ENCODE measurements around the gene HINFP. TPM values are rescaled to one million over a fixed set of nuclear protein-coding genes. Genes with fewer than 3 reads are reported as not detected.

HINFP gene
- total and polyA plus RNA-seq, 9 of the 15 experiments (the other 6 are each of a cell fraction or from before 2014, with no cell fraction given): 13.8 to 34.1 (median 22.5) TPM

DNA sequence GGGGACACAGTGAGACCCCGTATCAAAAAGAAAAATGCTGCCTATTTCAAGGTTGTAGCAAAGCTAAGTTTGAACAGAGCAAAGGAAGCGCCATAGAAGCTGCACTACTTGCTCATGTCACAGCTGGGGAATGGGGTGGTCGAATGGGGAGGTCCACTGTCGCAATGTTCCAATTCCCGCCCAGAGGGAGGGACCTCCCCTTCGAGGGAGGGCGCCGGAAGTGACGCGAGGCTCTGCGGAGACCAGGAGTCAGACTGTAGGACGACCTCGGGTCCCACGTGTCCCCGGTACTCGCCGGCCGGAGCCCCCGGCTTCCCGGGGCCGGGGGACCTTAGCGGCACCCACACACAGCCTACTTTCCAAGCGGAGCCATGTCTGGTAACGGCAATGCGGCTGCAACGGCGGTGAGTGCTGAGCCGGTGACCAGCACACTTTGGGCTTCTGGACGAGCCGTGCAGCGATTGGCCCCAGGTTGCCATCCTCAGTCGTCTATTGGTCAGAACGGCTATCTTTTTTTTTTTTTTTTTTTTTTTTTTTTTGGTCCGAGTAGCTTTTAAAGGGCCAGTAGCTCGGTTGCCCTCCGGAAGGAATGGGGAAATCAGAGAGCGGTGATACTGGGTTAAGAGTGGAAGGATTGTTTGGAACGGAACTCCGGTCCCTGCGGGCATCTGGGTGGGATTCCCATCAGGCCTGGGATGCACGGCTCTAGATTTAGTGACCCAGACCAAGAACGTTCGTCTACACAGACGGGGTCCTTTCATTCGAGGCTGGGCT lies 36.5 kb upstream of the HINFP start, which contains the start of gene HMBS (continued):
- TF ChIP-seq POU5F1 (IDR thresholded peaks at IDR 0.05; ENCODE audit: borderline replicate concordance, low read depth, low read length, partially characterized antibody): no peak
- TF ChIP-seq GABPB2 (CRISPR knock-in tag; conservative IDR thresholded peaks at IDR 0.05): no peak
- no peak for TF ChIP-seq ZNF445 (CRISPR knock-in tag; IDR thresholded peaks at IDR 0.05; ENCODE audit: low read depth)
- TF ChIP-seq, protein P1, sequence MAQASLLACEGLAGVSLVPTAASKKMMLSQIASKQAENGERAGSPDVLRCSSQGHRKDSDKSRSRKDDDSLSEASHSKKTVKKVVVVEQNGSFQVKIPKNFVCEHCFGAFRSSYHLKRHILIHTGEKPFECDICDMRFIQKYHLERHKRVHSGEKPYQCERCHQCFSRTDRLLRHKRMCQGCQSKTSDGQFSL (CRISPR knock-in tag; IDR thresholded peaks at IDR 0.05): no peak
- TF ChIP-seq, protein P1 (tag; IDR thresholded peaks at IDR 0.05): no peak
- no peak for TF ChIP-seq ZNF184 (CRISPR knock-in tag; IDR thresholded peaks at IDR 0.05)
- no peak for TF ChIP-seq MTF1 (CRISPR knock-in tag; IDR thresholded peaks at IDR 0.05; ENCODE audit: borderline replicate concordance)
- no peak for TF ChIP-seq PCBP1 (IDR thresholded peaks at IDR 0.05; ENCODE audit: low read depth, low read length, poor library complexity, severe bottlenecking)
- no peak for TF ChIP-seq PRPF4 (IDR thresholded peaks at IDR 0.05; ENCODE audit: insufficient read depth, low read depth, low read length, poor library complexity, severe bottlenecking)
- no peak for TF ChIP-seq COPS2 (conservative IDR thresholded peaks at IDR 0.05)
- no peak for TF ChIP-seq TCFL5 (CRISPR knock-in tag; conservative IDR thresholded peaks at IDR 0.05)
- TF ChIP-seq MYBL2 (IDR thresholded peaks at IDR 0.05; ENCODE audit: low read depth): no peak
- no peak for TF ChIP-seq MYBL2 (CRISPR knock-in tag; IDR thresholded peaks at IDR 0.05; ENCODE audit: borderline replicate concordance)
- no peak for TF ChIP-seq BCOR (IDR thresholded peaks at IDR 0.05)
- no peak for TF ChIP-seq SLC30A9 (CRISPR knock-in tag; IDR thresholded peaks at IDR 0.05)
- TF ChIP-seq C11orf30 (IDR thresholded peaks at IDR 0.05; ENCODE audit: low read depth): peak; percentile 64
- no peak for TF ChIP-seq CAMTA2 (CRISPR knock-in tag; conservative IDR thresholded peaks at IDR 0.05)
- TF ChIP-seq, protein P2, sequence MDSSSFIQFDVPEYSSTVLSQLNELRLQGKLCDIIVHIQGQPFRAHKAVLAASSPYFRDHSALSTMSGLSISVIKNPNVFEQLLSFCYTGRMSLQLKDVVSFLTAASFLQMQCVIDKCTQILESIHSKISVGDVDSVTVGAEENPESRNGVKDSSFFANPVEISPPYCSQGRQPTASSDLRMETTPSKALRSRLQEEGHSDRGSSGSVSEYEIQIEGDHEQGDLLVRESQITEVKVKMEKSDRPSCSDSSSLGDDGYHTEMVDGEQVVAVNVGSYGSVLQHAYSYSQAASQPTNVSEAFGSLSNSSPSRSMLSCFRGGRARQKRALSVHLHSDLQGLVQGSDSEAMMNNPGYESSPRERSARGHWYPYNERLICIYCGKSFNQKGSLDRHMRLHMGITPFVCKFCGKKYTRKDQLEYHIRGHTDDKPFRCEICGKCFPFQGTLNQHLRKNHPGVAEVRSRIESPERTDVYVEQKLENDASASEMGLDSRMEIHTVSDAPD (CRISPR knock-in tag; IDR thresholded peaks at IDR 0.05): no peak
- no peak for TF ChIP-seq ZNF561 (CRISPR knock-in tag; conservative IDR thresholded peaks at IDR 0.05)
- peak; percentile 10; the same call in 1 of the 2 replicates for TF ChIP-seq ETV5 (CRISPR knock-in tag; IDR thresholded peaks at IDR 0.05; ENCODE audit: low read depth)
- TF ChIP-seq IFI16 (CRISPR knock-in tag; IDR thresholded peaks at IDR 0.05): no peak
- TF ChIP-seq, protein P3, sequence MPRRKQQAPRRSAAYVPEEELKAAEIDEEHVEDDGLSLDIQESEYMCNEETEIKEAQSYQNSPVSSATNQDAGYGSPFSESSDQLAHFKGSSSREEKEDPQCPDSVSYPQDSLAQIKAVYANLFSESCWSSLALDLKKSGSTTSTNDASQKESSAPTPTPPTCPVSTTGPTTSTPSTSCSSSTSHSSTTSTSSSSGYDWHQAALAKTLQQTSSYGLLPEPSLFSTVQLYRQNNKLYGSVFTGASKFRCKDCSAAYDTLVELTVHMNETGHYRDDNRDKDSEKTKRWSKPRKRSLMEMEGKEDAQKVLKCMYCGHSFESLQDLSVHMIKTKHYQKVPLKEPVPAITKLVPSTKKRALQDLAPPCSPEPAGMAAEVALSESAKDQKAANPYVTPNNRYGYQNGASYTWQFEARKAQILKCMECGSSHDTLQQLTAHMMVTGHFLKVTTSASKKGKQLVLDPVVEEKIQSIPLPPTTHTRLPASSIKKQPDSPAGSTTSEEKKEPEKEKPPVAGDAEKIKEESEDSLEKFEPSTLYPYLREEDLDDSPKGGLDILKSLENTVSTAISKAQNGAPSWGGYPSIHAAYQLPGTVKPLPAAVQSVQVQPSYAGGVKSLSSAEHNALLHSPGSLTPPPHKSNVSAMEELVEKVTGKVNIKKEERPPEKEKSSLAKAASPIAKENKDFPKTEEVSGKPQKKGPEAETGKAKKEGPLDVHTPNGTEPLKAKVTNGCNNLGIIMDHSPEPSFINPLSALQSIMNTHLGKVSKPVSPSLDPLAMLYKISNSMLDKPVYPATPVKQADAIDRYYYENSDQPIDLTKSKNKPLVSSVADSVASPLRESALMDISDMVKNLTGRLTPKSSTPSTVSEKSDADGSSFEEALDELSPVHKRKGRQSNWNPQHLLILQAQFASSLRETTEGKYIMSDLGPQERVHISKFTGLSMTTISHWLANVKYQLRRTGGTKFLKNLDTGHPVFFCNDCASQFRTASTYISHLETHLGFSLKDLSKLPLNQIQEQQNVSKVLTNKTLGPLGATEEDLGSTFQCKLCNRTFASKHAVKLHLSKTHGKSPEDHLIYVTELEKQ (CRISPR knock-in tag; IDR thresholded peaks at IDR 0.05): no peak
